CD4-positive, alpha-beta T cell (primary cell): ENCODE data around the gene ARMC9. TPM values are rescaled to one million over a fixed set of nuclear protein-coding genes. Genes with fewer than 3 reads are reported as not detected.

Source experiments
- ATAC-seq: fragments of 200-7000 bp; cut with Tn5 transposase; one replicate; pipeline ENCODE4 v1.10.0; 2022; ENCODE audit warnings: mild to moderate bottlenecking; ENCODE audit not compliant: poor library complexity
- CTCF ChIA-PET: fragments of 350-600 bp; sonication (Branson Sonifier 250); formaldehyde crosslinking; loops from one replicate; lab custom pipeline; 2021; ENCODE audit warnings: antibody characterized with exemption, inconsistent platforms; lab: Charles Lee
- POLR2A ChIA-PET: fragments of 350-600 bp; sonication (Branson Sonifier 250); formaldehyde crosslinking; loops from one replicate; lab custom pipeline; 2021; ENCODE audit warnings: antibody characterized with exemption, inconsistent platforms; lab: Charles Lee
- DNase-seq, 14 experiments: peaks; one replicate each; pipeline ENCODE4 v3.0.0-alpha.2; 2013 to 2020; ENCODE audit warnings: mixed read lengths in 2 of 14
- H3K27ac ChIP-seq, 2 donors: one replicate each; pipeline versions ENCODE4 v1.5.1 to v1.7.0; 2013; ENCODE audit warnings: low read length in 2 of 2, low read depth in 1 of 2, mild to moderate bottlenecking in 1 of 2
- H3K27me3 ChIP-seq, 2 experiments: 1 replicate in 1 of 2; 2 replicates in 1 of 2; pipeline versions ENCODE4 v1.6.1 to v1.7.0; 2013; ENCODE audit warnings: low read length in 2 of 2, control low read depth in 1 of 2, mild to moderate bottlenecking in 1 of 2, moderate library complexity in 1 of 2; ENCODE audit not compliant: insufficient read depth in 2 of 2, control insufficient read depth in 1 of 2
- H3K36me3 ChIP-seq: one replicate; pipeline ENCODE4 v1.6.1; 2013; ENCODE audit warnings: low read length, control low read depth; ENCODE audit not compliant: insufficient read depth
- H3K4me1 ChIP-seq: one replicate; pipeline ENCODE4 v1.6.1; 2013; ENCODE audit warnings: low read length, control low read depth; ENCODE audit not compliant: insufficient read depth
- H3K4me3 ChIP-seq: one replicate; pipeline ENCODE4 v1.5.1; 2013; ENCODE audit warnings: mild to moderate bottlenecking, low read length, moderate library complexity
- H3K9me3 ChIP-seq, 2 experiments: 1 replicate in 1 of 2; 2 replicates in 1 of 2; pipeline versions ENCODE4 v1.6.1 to v1.7.0; 2013; ENCODE audit warnings: low read length in 2 of 2, mild to moderate bottlenecking in 2 of 2, control low read depth in 1 of 2, moderate library complexity in 1 of 2; ENCODE audit not compliant: control insufficient read depth in 1 of 2, insufficient read depth in 1 of 2
- H3K27ac Mint-ChIP-seq: one replicate; pipeline ENCODE4 v1.8.0; 2020; ENCODE audit warnings: mixed read lengths
- H3K27me3 Mint-ChIP-seq: one replicate; pipeline ENCODE4 v1.8.0; 2021; ENCODE audit warnings: mixed read lengths
- H3K36me3 Mint-ChIP-seq: one replicate; pipeline ENCODE4 v1.8.0; 2021; ENCODE audit warnings: low read depth, mixed read lengths
- H3K4me1 Mint-ChIP-seq: one replicate; pipeline ENCODE4 v1.8.0; 2021; ENCODE audit warnings: low read depth, mixed read lengths
- H3K4me3 Mint-ChIP-seq: one replicate; pipeline ENCODE4 v1.8.0; 2020; ENCODE audit warnings: mild to moderate bottlenecking, mixed read lengths
- H3K9me3 Mint-ChIP-seq: one replicate; pipeline ENCODE4 v1.8.0; 2020; ENCODE audit warnings: mixed read lengths
- CTCF ChIP-seq: fragments of 200-600 bp; IDR thresholded peaks from one replicate; pipeline ENCODE4 v1.8.0; 2022; ENCODE audit warnings: antibody characterized with exemption, mild to moderate bottlenecking
- intact Hi-C, 2 experiments: fragments of 100-400 bp; cut with DNase I in 1 of 2; cut with micrococcal nuclease in 1 of 2; formaldehyde crosslinking; loops; one replicate each; pipeline versions ENCODE4 v1.15.1 to v1.9.0; 2023 to 2025; cut with DNase I, micrococcal nuclease
- total RNA-seq, 174 experiments: library from RNA in 2 of 174; stranded (reverse) in 2 of 174; gene quantifications; one replicate each; pipeline ENCODE4 v1.2.3 and lab custom pipeline; 2021 to 2026

The ARMC9 gene
- total RNA-seq, 2 experiments from 2014 or later = 0.16 to 0.42 TPM

- H3K4me3 Mint-ChIP-seq = no peak overlapping the region
- Histone ChIP-seq H3K27ac (no peak overlapping the region), H3K9me3 (no peaks in the 10 kb centered on the region), H3K27me3 (no peaks in the 10 kb centered on the region), H3K4me3 (no peak overlapping the region), H3K36me3 (no peaks in the 10 kb centered on the region), H3K4me1 (no peaks in the 10 kb centered on the region)
- ChIA-PET CTCF (no interaction called here), POLR2A (no interaction called here)
- no peak overlapping the region for H3K27ac Mint-ChIP-seq
- H3K36me3 Mint-ChIP-seq = no peaks in the 10 kb centered on the region
- no peaks in the 10 kb centered on the region for H3K9me3 Mint-ChIP-seq
- H3K27me3 Mint-ChIP-seq = no peaks in the 10 kb centered on the region
- intact Hi-C loops = no loop called here
- TF ChIP-seq CTCF = no peak
- no peaks in the 10 kb centered on the region for H3K4me1 Mint-ChIP-seq
- DNase-seq = no peak
- no peak for ATAC-seq
Measured at GRCh38 chr2:231207734-231208133, 9.3 kb downstream of the ARMC9 start.

GRCh38 chr2:231210782-231211181 is 12.4 kb downstream of the ARMC9 start:
- Histone ChIP-seq H3K27me3 (no peaks in the 10 kb centered on the region), H3K4me3 (no peak overlapping the region), H3K27ac (no peak overlapping the region), H3K4me1 (no peaks in the 10 kb centered on the region), H3K36me3 (no peaks in the 10 kb centered on the region), H3K9me3 (no peaks in the 10 kb centered on the region)
- H3K36me3 Mint-ChIP-seq = no peaks in the 10 kb centered on the region
- no peak for TF ChIP-seq CTCF
- ATAC-seq = no peak
- ChIA-PET POLR2A (no interaction called here), CTCF (no interaction called here)
- H3K4me3 Mint-ChIP-seq = no peak overlapping the region
- intact Hi-C loops = no loop called here
- no peaks in the 10 kb centered on the region for H3K27me3 Mint-ChIP-seq
- no peaks in the 10 kb centered on the region for H3K9me3 Mint-ChIP-seq
- no peak for DNase-seq
- H3K27ac Mint-ChIP-seq = no peak overlapping the region
- H3K4me1 Mint-ChIP-seq = no peaks in the 10 kb centered on the region

- DNase-seq = no peak
- CTCF ChIA-PET = no interaction called here
- Histone ChIP-seq H3K4me1 (no peaks in the 10 kb centered on the region), H3K36me3 (no peaks in the 10 kb centered on the region), H3K27me3 (no peaks in the 10 kb centered on the region), H3K27ac (no peak overlapping the region), H3K4me3 (no peak overlapping the region), H3K9me3 (no peaks in the 10 kb centered on the region)
- intact Hi-C loops = no loop called here
- no peaks in the 10 kb centered on the region for H3K9me3 Mint-ChIP-seq
- no peaks in the 10 kb centered on the region for H3K27me3 Mint-ChIP-seq
- POLR2A ChIA-PET = no interaction called here
- H3K4me1 Mint-ChIP-seq = no peaks in the 10 kb centered on the region
- no peak for TF ChIP-seq CTCF
- no peak overlapping the region for H3K4me3 Mint-ChIP-seq
- no peak for ATAC-seq
- no peak overlapping the region for H3K27ac Mint-ChIP-seq
- no peaks in the 10 kb centered on the region for H3K36me3 Mint-ChIP-seq
Measured at GRCh38 chr2:231211486-231211885, 13.1 kb downstream of the ARMC9 start.
